Brain pericyte (primary cell): Measurements from ENCODE around the gene CHRM2.

Experiments used
- DNase-seq: peaks from one replicate; pipeline ENCODE4 v3.0.0-alpha.2; 2012; ENCODE audit warnings: low read depth, low spot score

CHRM2 gene

GRCh38 chr7:136894789-136895188 is 26.3 kb downstream of the CHRM2 start:
- no peak for DNase-seq

- no peak for DNase-seq
Observed at GRCh38 chr7:136897676-136898075, 29.2 kb downstream of the CHRM2 start.

- DNase-seq = no peak
Observed at GRCh38 chr7:136900005-136900404, 31.6 kb downstream of the CHRM2 start.

GRCh38 chr7:136910771-136911170 is 42.3 kb downstream of the CHRM2 start:
- DNase-seq = no peak

GRCh38 chr7:136911344-136911743 is 42.9 kb downstream of the CHRM2 start:
- DNase-seq = no peak

GRCh38 chr7:136912339-136912738 is 43.9 kb downstream of the CHRM2 start:
- no peak for DNase-seq

GRCh38 chr7:136914016-136914415 is 45.6 kb downstream of the CHRM2 start:
- no peak for DNase-seq

GRCh38 chr7:136919820-136920219 is 51.4 kb downstream of the CHRM2 start:
- no peak for DNase-seq

- DNase-seq = no peak
Observed at GRCh38 chr7:136923111-136923667, 54.7 kb downstream of the CHRM2 start.

- no peak for DNase-seq
Observed at GRCh38 chr7:136925044-136925443, 56.6 kb downstream of the CHRM2 start.

- DNase-seq = no peak
Observed at GRCh38 chr7:136925556-136925955, 57.1 kb downstream of the CHRM2 start.

GRCh38 chr7:136931169-136931867 is 62.9 kb downstream of the CHRM2 start:
- DNase-seq = no peak

- DNase-seq = no peak
Observed at GRCh38 chr7:136937436-136937835, 69.0 kb downstream of the CHRM2 start.

- DNase-seq = no peak
Observed at GRCh38 chr7:136938476-136938875, 70.0 kb downstream of the CHRM2 start.

GRCh38 chr7:136940122-136940521 is 71.7 kb downstream of the CHRM2 start:
- no peak for DNase-seq

GRCh38 chr7:136940917-136941316 is 72.5 kb downstream of the CHRM2 start:
- DNase-seq = no peak

- no peak for DNase-seq
Observed at GRCh38 chr7:136941816-136942215, 73.4 kb downstream of the CHRM2 start.

- DNase-seq = no peak
Observed at GRCh38 chr7:136942401-136942800, 73.9 kb downstream of the CHRM2 start.

- DNase-seq = no peak
Observed at GRCh38 chr7:136942994-136943393, 74.5 kb downstream of the CHRM2 start.

GRCh38 chr7:136947347-136947746 is 78.9 kb downstream of the CHRM2 start:
- DNase-seq = no peak

GRCh38 chr7:136950331-136950730 is 81.9 kb downstream of the CHRM2 start:
- DNase-seq = no peak

GRCh38 chr7:136953386-136953785 is 84.9 kb downstream of the CHRM2 start:
- DNase-seq = no peak

GRCh38 chr7:136956232-136956631 is 87.8 kb downstream of the CHRM2 start:
- DNase-seq = no peak

GRCh38 chr7:136956671-136957070 is 88.2 kb downstream of the CHRM2 start:
- DNase-seq = no peak
